Stimulated activated CD4-positive, alpha-beta T cell treated with anti-CD3 and anti-CD28 coated beads, Interleukin-12 subunit alpha, Interleukin-12 subunit beta, amount 100 ng/mL, for 4 hours (primary cell): Measurements from ENCODE around the gene IFI27L2.
"Not testable (repeated sequence)": the region's sequence is repeated elsewhere in the genome, so short reads cannot be mapped to it uniquely, and the experiment has no call there.

Experiments used
- DNase-seq: peaks from one replicate; pipeline ENCODE4 v3.0.0-alpha.2; 2020

The IFI27L2 gene

GRCh38 chr14:94129111-94129757, at the start of gene IFI27L2:
TSS of gene IFI27L2 (minus strand) at chr14:94129604. CDS start at chr14:94129564, 40 bp downstream.
- DNase-seq = peak; percentile 63

GRCh38 chr14:94177806-94178205, 48.4 kb upstream of the IFI27L2 start:
- no peak for DNase-seq

GRCh38 chr14:94176808-94177207, 47.4 kb upstream of the IFI27L2 start:
- no peak for DNase-seq

- no peak for DNase-seq
Measured at GRCh38 chr14:94175747-94176146, 46.3 kb upstream of the IFI27L2 start.

- peak; percentile 7 for DNase-seq
Measured at GRCh38 chr14:94175011-94175745, 45.8 kb upstream of the IFI27L2 start.

- no peak for DNase-seq
Measured at GRCh38 chr14:94174604-94175010, 45.2 kb upstream of the IFI27L2 start.

- peak; percentile 81 for DNase-seq
Measured at GRCh38 chr14:94173885-94174603, 44.6 kb upstream of the IFI27L2 start, which contains the start of gene PPP4R4. TSS of gene PPP4R4 (plus strand) at chr14:94174322. CDS start at chr14:94174466, 144 bp downstream.

GRCh38 chr14:94173471-94173884, 44.1 kb upstream of the IFI27L2 start:
- DNase-seq = no peak

GRCh38 chr14:94172545-94172944, 43.1 kb upstream of the IFI27L2 start:
- DNase-seq = no peak

GRCh38 chr14:94171208-94171607, 41.8 kb upstream of the IFI27L2 start:
- DNase-seq = no peak

GRCh38 chr14:94170136-94170535, 40.7 kb upstream of the IFI27L2 start:
- DNase-seq = no peak

GRCh38 chr14:94165744-94166143, 36.3 kb upstream of the IFI27L2 start:
- DNase-seq = no peak

GRCh38 chr14:94164685-94165431, 35.5 kb upstream of the IFI27L2 start:
- peak; percentile 18 for DNase-seq

GRCh38 chr14:94163796-94164195, 34.4 kb upstream of the IFI27L2 start:
- no peak for DNase-seq

- DNase-seq = no peak
Measured at GRCh38 chr14:94162466-94162865, 33.1 kb upstream of the IFI27L2 start.

GRCh38 chr14:94161981-94162380, 32.6 kb upstream of the IFI27L2 start:
- no peak for DNase-seq

- no peak for DNase-seq
Measured at GRCh38 chr14:94161058-94161457, 31.7 kb upstream of the IFI27L2 start.

- DNase-seq = no peak
Measured at GRCh38 chr14:94158239-94158883, 29.0 kb upstream of the IFI27L2 start.

GRCh38 chr14:94157197-94157596, 27.8 kb upstream of the IFI27L2 start:
- no peak for DNase-seq

- not testable (repeated sequence) for DNase-seq
Measured at GRCh38 chr14:94156143-94156542, 26.7 kb upstream of the IFI27L2 start.

- DNase-seq = no peak
Measured at GRCh38 chr14:94153750-94154342, 24.4 kb upstream of the IFI27L2 start.

GRCh38 chr14:94152676-94153075, 23.3 kb upstream of the IFI27L2 start:
- no peak for DNase-seq
